ENCODE data around the gene SPTSSA.
A peak's percentile ranks its signal among the peaks of the same experiment; 100 is the strongest.
"Not testable (repeated sequence)": the region's sequence is repeated elsewhere in the genome, so short reads cannot be mapped to it uniquely, and the experiment has no call there.

SPTSSA gene

GRCh38 chr14:34470319-34470718 lies 8.3 kb upstream of the SPTSSA start:
- DNase-seq, result no peak

DNA sequence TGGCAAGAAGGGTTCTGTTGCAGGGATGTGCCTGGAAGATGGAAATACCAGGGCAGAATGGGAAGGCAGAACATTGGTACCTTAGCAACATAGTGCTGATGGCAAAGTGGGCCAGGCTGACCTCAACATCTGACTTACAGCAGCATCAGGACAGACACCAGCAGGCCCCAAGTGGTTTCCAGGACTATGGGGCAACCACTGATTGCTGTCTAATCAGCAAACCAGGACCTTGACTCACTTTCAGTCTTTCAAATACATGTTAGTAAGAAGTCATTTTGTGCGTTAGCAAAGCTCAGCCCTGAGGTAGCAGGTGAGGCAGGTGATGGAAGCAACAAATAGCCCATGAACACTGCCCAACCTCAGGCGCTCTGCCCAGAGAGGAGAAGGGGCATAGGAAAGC lies 4.7 kb upstream of the SPTSSA start:
- DNase-seq, result no peak

DNA sequence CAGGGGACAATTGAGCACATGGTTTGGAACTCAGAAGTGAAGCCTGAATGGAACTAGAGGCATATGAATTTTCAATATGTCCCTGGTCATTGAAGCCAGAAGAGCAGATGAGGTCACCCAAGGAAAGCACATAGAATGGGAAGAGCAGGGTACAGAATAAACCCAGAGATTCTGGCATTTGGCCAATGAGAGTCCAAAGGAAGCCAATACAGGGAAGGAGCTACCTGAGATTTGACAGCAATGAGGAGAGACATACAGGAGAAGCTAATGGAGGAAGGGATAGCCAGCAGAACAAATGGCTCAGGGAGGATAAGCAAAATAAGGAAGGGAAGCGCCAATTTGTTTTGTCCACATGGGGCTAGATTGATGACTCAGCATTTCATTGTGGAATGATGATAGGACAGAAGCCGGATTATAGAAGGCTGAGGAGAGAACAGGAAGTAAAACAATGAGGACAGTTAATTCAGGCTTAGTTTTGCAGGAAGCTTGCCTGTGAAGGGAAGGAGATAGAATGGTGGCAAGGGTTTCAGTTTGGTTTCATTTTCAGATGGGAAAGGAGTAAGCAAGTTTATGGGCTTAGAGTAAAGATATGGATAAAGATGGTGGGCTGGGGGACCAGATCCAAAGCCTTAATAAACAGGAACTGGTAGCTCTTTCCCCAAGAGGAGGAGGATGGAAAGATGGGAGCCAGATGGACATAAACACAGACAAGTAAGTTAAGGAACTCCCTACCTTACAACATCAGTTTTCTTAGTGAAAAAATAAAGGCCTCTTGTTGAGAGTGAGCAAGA lies 3.2 kb upstream of the SPTSSA start:
- DNase-seq, result no peak

DNA sequence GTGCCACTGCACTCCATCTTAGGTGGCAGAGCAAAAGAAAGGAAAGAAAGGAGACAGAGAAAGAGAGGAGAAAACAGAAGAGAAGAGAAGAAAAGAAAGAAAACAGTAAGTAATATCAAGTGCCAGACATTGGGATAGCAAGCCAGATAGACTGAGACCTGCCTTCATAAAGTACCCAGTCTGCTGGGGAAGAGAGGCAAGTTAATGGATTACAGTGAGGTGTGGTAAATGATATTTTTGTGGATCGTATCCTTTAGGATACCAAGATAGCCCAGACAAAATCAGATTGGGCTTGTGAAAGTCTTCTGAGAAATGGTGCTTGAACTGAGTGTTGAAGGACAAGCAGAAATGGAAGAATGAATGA lies 1.5 kb upstream of the SPTSSA start:
- no peak for DNase-seq

GRCh38 chr14:34461334-34462131 lies 507 bp downstream of the SPTSSA start:
- DNase-seq, result peak in 1 of 2 experiments; percentile 8

GRCh38 chr14:34460841-34461240 lies 1.2 kb downstream of the SPTSSA start:
- no peak for DNase-seq

- DNase-seq, result no peak
Measured at GRCh38 chr14:34460295-34460694, 1.7 kb downstream of the SPTSSA start.

DNA sequence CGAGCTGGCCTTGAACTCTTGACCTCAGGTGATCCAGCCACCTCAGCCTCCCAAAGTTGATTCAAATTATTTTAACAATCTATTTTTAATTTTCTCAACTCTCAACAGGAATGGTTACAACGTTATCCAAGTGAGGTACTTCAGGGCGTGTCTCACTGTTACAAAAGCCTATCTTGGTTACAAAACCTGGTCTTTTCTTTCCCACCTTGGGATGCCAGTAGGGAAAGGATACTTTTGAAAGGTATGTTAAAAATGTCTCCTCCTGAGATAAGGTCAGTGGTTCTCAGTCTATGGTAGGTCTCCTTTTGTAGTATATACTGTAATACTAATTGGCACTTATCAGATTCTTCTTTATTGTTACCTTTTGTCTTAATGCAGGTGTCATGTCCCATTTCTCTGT lies 4.9 kb downstream of the SPTSSA start:
- DNase-seq, result no peak

- no peak for DNase-seq
Measured at GRCh38 chr14:34453226-34453625, 8.8 kb downstream of the SPTSSA start.

DNA sequence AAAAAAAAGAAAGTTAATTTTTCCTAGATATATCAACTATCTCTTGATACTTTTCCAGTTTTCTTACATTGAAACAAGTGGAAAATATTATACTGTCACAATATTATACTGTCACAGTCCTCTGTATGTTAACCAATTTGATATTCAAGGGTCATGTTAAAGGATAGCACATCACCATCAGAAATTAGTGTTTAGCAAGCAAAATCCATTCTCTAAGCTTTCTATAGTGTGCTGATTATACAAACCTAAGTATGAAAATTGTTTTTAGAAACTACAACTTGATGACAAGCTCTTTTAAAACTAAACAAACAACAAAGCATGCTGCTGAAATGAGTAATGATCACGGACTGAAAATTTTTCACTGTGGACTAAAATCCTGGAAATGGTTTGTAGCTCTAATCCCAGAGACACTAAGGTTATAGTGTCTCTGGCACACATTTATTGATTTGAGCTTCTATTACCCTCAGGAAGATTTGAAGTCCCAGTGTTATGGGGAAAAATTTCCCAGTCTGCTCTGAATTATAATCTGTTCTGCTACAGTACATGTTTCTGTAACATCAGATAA lies 9.7 kb downstream of the SPTSSA start:
- DNase-seq, result no peak

DNA sequence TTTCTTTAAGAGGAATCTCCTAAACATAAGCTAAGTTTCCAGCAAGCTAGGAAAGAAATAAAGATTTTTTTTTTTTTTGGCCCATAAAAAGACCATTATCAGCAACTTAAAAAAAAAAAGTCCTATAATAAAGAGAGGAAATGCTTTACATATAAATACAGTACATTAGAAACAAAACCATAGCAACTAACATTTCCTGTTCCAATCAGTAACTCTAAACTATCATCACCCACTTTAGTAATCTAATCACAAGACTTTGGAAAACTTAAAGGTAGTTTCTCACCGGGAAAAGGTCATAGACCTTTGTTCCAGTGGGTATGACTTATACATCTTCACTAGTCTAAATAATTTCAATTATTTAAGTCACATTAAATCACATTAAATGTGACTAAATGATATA lies 11.1 kb downstream of the SPTSSA start:
- DNase-seq, result no peak

DNA sequence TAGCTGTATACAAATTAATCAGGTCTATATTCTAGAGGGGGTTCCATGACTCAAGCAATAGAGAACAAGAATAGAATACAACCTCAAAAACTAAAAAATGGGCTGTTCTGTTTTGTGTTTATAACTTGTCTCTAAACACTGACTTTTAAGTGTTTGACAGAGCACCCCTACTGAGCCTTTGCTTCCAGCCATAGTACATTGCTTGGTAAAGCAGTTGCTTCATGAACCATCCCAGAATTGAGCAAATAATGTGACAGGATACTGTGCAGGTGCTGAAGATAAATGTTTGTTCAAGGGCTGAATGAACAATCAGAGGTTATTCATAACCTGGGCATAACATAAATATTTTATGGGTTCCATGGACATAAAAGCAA lies 11.5 kb downstream of the SPTSSA start:
- DNase-seq, result peak in 1 of 2 experiments; percentile 11

GRCh38 chr14:34449819-34450541 lies 12.1 kb downstream of the SPTSSA start:
- DNase-seq, result peak; percentile 20 to 33

GRCh38 chr14:34439090-34439489 lies 22.9 kb downstream of the SPTSSA start:
- DNase-seq, result no peak

DNA sequence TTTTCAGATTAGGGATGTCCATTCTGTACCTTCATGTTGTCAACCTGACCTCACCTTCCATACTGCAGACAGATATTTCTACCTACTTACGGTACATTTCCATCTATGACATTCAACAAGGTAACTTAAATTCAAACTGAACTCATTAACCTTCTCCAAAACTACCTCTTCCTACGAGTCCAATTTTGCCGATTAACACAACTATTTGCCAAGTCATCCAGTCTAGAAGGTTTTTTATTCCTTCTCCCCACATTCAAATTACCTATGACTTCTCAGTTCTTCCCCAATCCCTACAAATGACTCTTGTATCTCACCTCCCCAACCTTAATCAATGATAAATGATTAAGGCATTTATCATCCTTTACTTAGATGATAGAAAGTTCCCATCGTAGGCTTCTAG lies 23.6 kb downstream of the SPTSSA start:
- no peak for DNase-seq

DNA sequence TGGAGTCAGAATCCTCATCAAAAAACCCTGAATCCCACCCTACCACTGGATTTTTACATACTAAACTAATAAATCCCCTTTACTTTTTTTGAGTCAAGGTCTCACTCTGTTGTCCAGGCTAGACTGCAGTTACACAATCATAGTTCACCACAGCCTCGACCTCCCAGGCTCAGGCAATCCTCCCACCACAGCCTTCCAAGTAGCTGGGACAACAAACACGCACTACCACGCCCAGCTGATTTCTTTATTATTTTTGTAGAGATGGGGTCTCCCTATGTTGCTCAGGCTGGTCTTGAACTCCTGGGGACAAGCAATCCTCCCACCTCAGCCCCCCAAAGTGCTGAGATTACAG lies 24.3 kb downstream of the SPTSSA start:
- no peak for DNase-seq

- DNase-seq, result no peak
Measured at GRCh38 chr14:34436960-34437728, 24.9 kb downstream of the SPTSSA start.

- DNase-seq, result no peak
Measured at GRCh38 chr14:34436118-34436905, 25.7 kb downstream of the SPTSSA start.

DNA sequence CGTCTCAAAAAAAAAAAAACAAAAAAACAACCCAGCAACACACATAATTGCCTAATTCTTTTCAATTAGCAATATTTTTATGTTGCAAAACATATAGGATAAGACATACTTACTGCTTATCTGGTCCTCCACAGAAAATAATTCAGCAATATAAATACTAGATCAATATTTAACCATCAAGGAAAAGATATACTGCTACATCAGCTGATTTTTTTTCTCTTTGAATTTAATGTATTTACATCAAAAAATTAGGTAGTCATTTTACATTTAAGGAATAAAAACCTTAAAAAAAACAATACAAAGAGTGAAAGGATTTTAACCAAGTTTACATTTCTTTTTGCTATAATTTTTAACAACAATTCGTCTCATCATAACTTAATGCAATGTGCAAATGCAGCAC lies 28.1 kb downstream of the SPTSSA start:
- no peak for DNase-seq

GRCh38 chr14:34428102-34428466 lies 34.0 kb downstream of the SPTSSA start:
- DNase-seq, result not testable (repeated sequence)

GRCh38 chr14:34426313-34427295 lies 35.4 kb downstream of the SPTSSA start:
- DNase-seq, result no peak
